ENCODE data around the gene TMEM243.

GRCh38 chr7:87202705-87203104, 16.8 kb downstream of the TMEM243 start:
- TF ChIP-seq CTCF (IDR thresholded peaks at IDR 0.05), result no peak
- no peak for TF ChIP-seq EZH2 (IDR thresholded peaks at IDR 0.05; ENCODE audit: borderline replicate concordance, insufficient read depth, low read depth, low read length, poor library complexity, severe bottlenecking)
